IgD-negative memory B cell (primary cell): ENCODE results near the gene DLG2. TPM values are rescaled to one million over a fixed set of nuclear protein-coding genes. Genes with fewer than 3 reads are reported as not detected.

Source experiments
- H3K27ac Mint-ChIP-seq, 3 donors: one replicate each; pipeline ENCODE4 v1.8.0; 2020 to 2022; ENCODE audit warnings: mild to moderate bottlenecking in 3 of 3, mixed read lengths in 3 of 3, moderate library complexity in 1 of 3
- H3K27me3 Mint-ChIP-seq: one replicate; pipeline ENCODE4 v1.8.0; 2021; ENCODE audit warnings: mixed read lengths
- H3K36me3 Mint-ChIP-seq: one replicate; pipeline ENCODE4 v1.8.0; 2020; ENCODE audit warnings: mild to moderate bottlenecking, mixed read lengths
- H3K4me1 Mint-ChIP-seq, 3 donors: one replicate each; pipeline ENCODE4 v1.8.0; 2020 to 2022; ENCODE audit warnings: mixed read lengths in 3 of 3, mild to moderate bottlenecking in 1 of 3
- H3K4me3 Mint-ChIP-seq, 4 donors: one replicate each; pipeline ENCODE4 v1.8.0; 2020 to 2022; ENCODE audit warnings: mild to moderate bottlenecking in 4 of 4, mixed read lengths in 4 of 4, moderate library complexity in 3 of 4
- H3K9me3 Mint-ChIP-seq, 3 donors: one replicate each; pipeline ENCODE4 v1.8.0; 2020 to 2021; ENCODE audit warnings: mixed read lengths in 3 of 3, mild to moderate bottlenecking in 1 of 3
- polyA plus RNA-seq: library from polyadenylated mRNA; unstranded; fragments of 300-500 nt; fragmentation: Illumina TruSeq; gene quantifications from one replicate; pipeline ENCODE4 v1.2.3, GENCODE V29; 2021

The DLG2 gene
- polyA plus RNA-seq, 1 donor from 2014 or later = 2.0 TPM

DNA sequence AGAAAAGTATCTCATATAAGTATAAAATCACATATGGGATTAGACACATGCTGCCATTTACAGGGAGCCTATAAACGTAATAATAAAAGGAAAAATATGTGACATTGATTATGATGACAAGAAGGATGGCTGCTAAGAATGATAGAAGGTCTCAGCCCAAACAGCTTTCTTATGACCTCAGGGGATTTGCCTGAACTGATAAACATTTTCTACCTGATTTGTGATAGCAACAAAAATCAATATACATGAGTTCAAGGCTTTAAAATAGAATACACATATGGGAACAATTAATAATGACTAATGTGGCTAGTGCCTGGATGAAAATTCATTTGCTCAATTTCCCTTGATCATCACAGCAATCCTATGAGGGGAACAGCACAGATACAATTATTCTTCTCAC, 1704.2 kb downstream of the DLG2 start:
- Mint-ChIP-seq H3K27me3 (no peaks in the 10 kb centered on the region), H3K9me3 (peaks cover 0 to 4% (median 4%) of the 10 kb centered on the region in 3 donors), H3K4me1 (peaks cover 0 to 1% (median 0%) of the 10 kb centered on the region in 3 donors), H3K27ac (no peak overlapping the region), H3K4me3 (no peak overlapping the region), H3K36me3 (peaks cover 2% of the 10 kb centered on the region)

DNA sequence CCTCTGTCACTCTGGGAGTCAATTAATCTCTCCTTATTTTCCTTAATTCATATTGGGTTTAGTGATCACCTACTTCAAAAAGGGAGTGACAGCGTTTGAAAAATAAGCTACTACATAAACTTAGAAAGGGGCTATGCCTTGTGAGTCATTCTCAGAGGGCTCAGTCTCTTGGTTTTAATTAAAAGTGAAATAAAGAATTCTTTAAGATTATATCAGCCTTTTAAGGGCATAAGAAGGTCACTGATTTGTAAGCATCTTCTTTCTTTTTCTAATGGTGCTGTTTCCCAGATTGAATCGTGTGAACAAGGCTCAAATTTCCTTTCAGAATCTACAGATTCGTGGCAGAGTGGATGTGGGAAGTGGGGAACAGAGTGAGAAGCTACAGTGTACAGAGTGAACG, 1704.8 kb downstream of the DLG2 start:
- peaks cover 0 to 4% (median 0%) of the 10 kb centered on the region in 3 donors for H3K9me3 Mint-ChIP-seq
- no peak overlapping the region for H3K4me3 Mint-ChIP-seq
- no peaks in the 10 kb centered on the region for H3K27me3 Mint-ChIP-seq
- no peaks in the 10 kb centered on the region for H3K36me3 Mint-ChIP-seq
- no peak overlapping the region for H3K27ac Mint-ChIP-seq
- no peaks in the 10 kb centered on the region for H3K4me1 Mint-ChIP-seq

DNA sequence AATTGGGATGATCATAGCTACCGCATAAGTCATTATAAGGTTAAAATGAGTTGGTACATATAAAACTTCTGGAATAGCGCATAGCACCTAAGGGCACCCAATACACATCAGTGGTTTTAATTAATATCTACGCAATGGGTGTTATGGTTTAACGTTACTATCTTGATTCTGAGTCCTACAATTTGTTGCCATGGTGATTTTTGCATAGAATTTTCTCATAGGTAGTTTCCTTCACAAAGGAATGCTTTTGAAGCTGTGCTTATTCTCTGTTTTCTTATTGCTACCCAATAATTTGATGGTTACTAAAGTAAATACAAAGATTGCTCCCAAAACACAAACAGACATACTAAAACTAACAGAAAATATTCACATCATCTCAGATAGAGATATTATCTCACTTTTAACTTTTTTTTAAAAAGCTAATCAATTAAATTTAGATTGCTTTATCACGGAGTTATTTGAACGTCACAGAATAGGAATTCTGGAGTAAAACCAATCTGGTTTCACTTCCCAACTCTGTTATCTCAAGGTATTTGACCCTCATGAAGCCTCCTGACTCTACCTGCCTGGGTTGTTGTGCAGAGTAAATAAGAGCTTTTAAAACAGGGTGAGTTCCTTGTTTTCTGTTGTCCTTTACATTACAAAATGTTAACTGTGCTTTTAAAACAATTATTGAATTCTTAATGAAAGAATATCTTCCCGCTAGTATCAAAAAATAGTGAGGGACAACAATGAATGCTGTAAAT, 1705.5 kb downstream of the DLG2 start:
- H3K4me3 Mint-ChIP-seq = no peak overlapping the region
- peaks cover 0 to 4% (median 0%) of the 10 kb centered on the region in 3 donors for H3K9me3 Mint-ChIP-seq
- no peaks in the 10 kb centered on the region for H3K4me1 Mint-ChIP-seq
- H3K27ac Mint-ChIP-seq = no peak overlapping the region
- no peaks in the 10 kb centered on the region for H3K36me3 Mint-ChIP-seq
- no peaks in the 10 kb centered on the region for H3K27me3 Mint-ChIP-seq

DNA sequence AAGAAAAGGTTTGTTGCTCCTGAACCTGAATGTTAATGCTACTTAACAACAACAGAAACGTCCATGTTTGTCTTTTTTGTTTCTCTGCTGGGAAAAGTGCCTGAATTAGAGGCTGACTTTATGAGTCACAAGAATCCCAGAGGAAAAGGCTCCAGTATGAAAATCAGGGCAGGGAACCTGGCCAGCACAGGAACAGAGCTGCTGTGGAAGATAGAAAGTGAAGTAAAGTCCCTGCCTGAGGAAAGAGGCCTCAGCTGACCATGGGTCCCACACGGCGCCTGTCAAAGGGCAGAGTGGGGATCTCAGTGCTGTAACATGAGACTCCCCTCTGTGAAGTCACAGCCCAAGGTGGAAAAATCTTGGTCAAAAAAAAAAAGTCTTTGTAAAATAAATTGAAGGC, 1708.7 kb downstream of the DLG2 start:
- Mint-ChIP-seq H3K4me3 (no peak overlapping the region), H3K4me1 (no peaks in the 10 kb centered on the region), H3K27ac (no peak overlapping the region), H3K9me3 (peaks cover 0 to 3% (median 0%) of the 10 kb centered on the region in 3 donors), H3K27me3 (no peaks in the 10 kb centered on the region), H3K36me3 (no peaks in the 10 kb centered on the region)

DNA sequence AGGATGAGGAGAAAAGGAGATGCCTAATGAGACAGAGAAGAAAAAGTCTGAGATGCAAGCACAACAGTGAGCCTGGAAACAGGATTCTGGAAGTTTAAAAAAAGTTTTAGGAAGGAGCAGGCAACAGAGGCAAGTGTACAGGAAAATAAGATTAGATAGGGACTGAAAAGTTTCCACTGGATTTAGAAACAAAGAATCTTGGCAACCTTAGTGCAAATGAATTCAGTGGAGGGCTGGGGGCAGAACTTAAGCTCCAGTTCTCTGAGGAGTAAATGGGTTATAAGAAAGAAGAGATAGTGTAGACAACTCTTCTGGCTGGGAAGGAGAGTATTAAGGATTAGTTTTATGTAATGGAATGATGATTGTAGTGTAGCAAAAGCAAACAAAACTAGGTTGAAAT, 1712.1 kb downstream of the DLG2 start:
- Mint-ChIP-seq H3K4me3 (no peak overlapping the region), H3K27ac (no peak overlapping the region), H3K9me3 (peaks cover 0 to 3% (median 0%) of the 10 kb centered on the region in 3 donors), H3K4me1 (no peaks in the 10 kb centered on the region), H3K36me3 (no peaks in the 10 kb centered on the region), H3K27me3 (peaks cover 4% of the 10 kb centered on the region)

DNA sequence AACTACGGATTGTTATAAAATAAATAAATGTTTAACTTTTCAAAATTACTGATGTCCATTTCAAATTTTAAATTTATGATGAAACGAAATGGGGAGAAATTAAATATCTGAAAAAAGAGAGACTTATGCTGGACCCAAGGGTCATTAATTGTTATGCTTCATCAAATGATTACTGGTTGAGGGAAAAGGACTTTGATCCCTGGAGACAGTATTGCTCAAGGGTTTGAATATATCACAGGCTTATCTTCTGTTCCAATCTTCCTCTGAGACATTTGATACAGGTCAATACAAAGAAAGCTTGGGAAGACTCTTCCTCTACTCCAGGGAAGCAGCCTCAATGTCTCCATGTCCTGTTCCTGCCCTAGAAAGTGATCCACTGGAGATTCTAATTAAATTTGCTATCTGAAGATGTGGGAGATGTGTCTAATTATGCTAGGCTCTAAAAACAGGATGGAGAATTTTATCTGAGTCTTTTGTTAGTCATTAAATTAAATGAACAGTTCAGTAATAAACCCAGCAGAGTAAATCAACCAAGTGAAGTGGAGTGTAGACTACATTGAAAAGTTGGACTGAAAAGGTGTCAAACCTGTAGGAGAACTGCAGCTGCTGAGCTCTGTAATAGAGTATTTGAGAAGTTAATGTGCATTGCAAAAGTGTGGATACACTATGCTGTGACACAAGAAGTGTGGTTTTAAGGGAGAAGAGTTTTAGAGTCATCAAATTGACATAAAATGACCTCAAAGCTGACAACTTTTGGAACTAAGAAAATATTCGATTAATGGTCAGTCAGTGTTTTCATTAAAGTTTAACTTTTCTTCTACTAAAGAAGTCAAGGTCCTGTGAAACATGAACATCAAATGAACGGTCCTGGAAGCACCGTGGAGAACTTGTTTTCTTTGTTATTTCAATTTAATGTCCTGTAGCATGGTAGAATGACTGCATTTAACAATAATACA, 1717.3 kb downstream of the DLG2 start:
- H3K36me3 Mint-ChIP-seq = no peaks in the 10 kb centered on the region
- H3K27me3 Mint-ChIP-seq = peaks cover 4% of the 10 kb centered on the region
- H3K27ac Mint-ChIP-seq = no peak overlapping the region
- no peak overlapping the region for H3K4me3 Mint-ChIP-seq
- peaks cover 0 to 2% (median 0%) of the 10 kb centered on the region in 3 donors for H3K9me3 Mint-ChIP-seq
- H3K4me1 Mint-ChIP-seq = no peaks in the 10 kb centered on the region

DNA sequence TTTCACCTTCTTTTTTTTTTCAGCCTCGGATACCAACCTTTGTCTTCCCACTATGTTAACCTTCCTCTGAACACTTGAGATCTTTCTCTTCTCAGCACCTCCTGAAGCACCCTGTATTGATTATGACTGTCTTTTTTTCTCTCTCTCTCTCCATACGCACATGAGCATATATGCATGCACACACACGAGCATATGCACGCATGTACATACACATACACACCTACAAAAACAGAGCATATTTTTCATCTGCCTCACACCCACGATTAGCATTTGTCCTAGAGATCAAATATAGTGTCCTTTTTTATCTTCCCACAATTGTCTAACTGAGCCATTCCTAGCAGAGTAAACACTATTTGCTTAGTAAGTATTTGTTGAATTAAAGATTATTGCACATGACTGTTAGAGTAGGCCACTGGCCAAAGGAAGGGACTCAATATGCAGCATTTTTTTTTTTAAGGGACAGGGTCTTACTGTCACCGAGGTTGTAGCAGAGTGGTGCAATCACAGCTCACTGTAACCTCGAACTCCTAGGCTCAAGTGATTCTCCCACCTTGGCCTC, 1718.8 kb downstream of the DLG2 start:
- no peaks in the 10 kb centered on the region for H3K4me1 Mint-ChIP-seq

DNA sequence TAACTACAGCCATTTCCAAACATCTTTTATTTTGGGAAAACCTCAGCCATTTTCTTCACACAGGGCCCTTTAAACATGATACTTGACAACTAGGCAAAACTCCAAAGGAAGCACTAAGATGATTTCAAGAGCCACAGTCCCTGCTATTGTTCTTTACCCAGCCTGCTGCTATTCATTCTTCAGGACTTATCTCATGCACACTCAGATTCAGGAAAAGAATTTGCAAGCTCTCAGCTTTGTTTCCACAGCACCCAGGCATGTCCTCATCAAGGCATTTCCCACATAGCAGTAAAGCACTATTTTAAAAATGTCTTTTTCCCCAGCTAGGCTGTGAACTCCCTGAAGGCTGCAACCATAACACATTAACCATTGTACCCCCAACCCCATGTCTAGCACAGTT, 1731.6 kb downstream of the DLG2 start:
- Mint-ChIP-seq H3K27ac (no peak overlapping the region), H3K27me3 (no peaks in the 10 kb centered on the region), H3K9me3 (peaks cover 0 to 11% (median 0%) of the 10 kb centered on the region in 3 donors), H3K4me3 (no peak overlapping the region), H3K4me1 (no peaks in the 10 kb centered on the region), H3K36me3 (no peaks in the 10 kb centered on the region)

More for the DNA sequence above, 1718.8 kb downstream of the DLG2 start:
- no peak overlapping the region for H3K4me3 Mint-ChIP-seq
- H3K36me3 Mint-ChIP-seq = no peaks in the 10 kb centered on the region
- peaks cover 4% of the 10 kb centered on the region for H3K27me3 Mint-ChIP-seq
- no peak overlapping the region for H3K27ac Mint-ChIP-seq
- H3K9me3 Mint-ChIP-seq = peaks cover 0 to 2% (median 0%) of the 10 kb centered on the region in 3 donors

DNA sequence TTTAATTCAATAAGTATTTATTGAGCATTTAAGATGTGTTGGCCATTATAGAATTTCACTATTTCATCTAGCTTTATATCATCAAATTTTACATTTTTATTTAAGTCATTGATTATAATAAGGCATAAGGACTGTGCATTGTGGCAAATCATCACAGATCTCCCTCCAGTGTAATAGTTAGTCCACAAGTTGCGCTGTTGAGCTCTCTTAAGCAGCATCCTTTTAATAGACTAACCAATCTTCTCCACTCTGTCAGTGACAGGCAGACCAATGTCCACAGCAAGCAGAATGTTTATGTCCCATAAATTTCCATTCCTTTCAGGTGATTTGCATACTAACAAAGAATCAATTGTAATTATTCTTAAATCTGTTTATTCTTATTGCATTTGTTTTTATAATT, 1745.7 kb downstream of the DLG2 start:
- H3K27ac Mint-ChIP-seq = no peak overlapping the region
- no peaks in the 10 kb centered on the region for H3K4me1 Mint-ChIP-seq
- no peak overlapping the region for H3K4me3 Mint-ChIP-seq
- H3K36me3 Mint-ChIP-seq = no peaks in the 10 kb centered on the region
- no peaks in the 10 kb centered on the region for H3K9me3 Mint-ChIP-seq
- no peaks in the 10 kb centered on the region for H3K27me3 Mint-ChIP-seq

DNA sequence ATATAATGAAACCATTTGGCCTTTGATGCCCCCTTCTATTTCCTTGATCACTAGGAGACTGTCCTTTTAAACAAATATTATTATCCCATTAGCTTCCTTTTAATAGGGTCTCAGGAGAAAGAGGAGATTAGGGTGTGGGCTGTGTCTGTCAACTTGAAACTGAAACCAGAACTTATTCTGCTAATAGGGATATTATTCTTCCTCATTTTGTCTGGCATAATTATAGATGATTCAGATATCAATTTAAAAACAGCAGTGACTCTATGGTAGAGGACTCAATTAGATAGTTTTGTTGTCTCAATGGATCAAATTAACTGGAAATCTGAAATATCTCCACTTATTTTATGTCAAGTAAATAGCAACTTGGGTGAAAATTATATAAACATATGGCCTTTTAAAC, 1756.1 kb downstream of the DLG2 start:
- H3K4me3 Mint-ChIP-seq = no peak overlapping the region
- peaks cover 2% of the 10 kb centered on the region for H3K27me3 Mint-ChIP-seq
- no peaks in the 10 kb centered on the region for H3K9me3 Mint-ChIP-seq
- no peaks in the 10 kb centered on the region for H3K36me3 Mint-ChIP-seq
- no peak overlapping the region for H3K27ac Mint-ChIP-seq
- H3K4me1 Mint-ChIP-seq = peaks cover 0 to 2% (median 0%) of the 10 kb centered on the region in 3 donors

DNA sequence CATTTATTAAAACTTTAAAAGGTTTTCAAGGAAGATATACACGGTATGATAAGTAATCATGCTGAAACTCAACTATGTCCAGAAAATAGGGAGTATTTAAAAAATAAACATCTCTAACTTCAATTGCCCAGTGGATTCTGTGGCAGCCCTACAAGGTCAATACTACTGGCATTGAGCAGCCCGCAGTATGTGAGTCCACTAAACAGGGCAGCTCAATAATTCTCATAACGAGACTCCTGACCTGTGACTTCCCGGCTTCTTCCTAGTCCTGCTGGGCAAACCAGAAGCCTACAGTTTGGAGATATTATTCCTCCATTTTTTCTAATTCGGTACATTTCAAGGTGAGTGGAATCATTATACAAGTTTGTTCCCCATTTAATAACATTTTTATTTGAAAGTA, 1760.5 kb downstream of the DLG2 start:
- Mint-ChIP-seq H3K27ac (no peak overlapping the region), H3K27me3 (no peaks in the 10 kb centered on the region), H3K4me1 (peaks cover 0 to 2% (median 0%) of the 10 kb centered on the region in 3 donors), H3K9me3 (no peaks in the 10 kb centered on the region), H3K4me3 (no peak overlapping the region), H3K36me3 (no peaks in the 10 kb centered on the region)

DNA sequence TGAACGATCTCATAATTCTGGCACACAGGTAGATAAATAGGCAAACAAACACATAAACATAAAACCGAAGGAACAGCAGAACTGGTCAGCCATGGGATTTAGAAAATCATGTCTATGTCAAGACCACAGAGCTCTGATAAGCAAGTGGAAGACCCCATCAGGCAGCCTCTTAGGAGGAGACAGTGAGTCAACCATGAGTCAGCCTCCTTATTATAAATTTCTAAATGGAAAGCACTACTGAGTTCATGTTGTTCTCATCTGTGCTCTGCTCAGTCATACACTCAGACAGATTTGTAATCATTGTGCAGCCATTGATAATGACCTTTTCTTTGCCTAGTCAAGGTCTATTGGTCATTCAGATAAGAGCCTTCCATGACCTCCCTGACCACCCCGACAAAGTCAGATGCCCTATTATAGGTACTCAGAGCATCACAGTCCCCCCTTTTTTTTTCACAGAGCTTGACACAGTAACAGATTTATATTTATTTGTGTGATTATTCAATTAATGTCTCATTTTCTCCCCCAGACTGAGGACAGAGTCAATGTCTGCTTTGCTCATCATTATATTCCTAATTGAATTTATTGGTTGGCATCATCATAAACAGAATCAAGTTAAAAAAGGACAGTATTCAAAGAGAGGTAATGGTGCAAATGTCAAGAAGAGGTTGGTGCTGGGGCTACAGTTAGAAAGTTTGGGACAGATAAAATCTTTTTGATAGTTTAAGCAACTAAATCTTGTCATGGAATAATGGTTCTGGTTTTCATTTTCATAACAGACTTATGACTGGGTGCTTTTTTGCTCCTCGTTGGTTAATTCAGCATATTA, 1761.3 kb downstream of the DLG2 start:
- H3K36me3 Mint-ChIP-seq = no peaks in the 10 kb centered on the region
- peaks cover 0 to 1% (median 0%) of the 10 kb centered on the region in 3 donors for H3K9me3 Mint-ChIP-seq
- no peak overlapping the region for H3K4me3 Mint-ChIP-seq
- H3K27me3 Mint-ChIP-seq = no peaks in the 10 kb centered on the region
- H3K4me1 Mint-ChIP-seq = no peaks in the 10 kb centered on the region
- no peak overlapping the region for H3K27ac Mint-ChIP-seq

DNA sequence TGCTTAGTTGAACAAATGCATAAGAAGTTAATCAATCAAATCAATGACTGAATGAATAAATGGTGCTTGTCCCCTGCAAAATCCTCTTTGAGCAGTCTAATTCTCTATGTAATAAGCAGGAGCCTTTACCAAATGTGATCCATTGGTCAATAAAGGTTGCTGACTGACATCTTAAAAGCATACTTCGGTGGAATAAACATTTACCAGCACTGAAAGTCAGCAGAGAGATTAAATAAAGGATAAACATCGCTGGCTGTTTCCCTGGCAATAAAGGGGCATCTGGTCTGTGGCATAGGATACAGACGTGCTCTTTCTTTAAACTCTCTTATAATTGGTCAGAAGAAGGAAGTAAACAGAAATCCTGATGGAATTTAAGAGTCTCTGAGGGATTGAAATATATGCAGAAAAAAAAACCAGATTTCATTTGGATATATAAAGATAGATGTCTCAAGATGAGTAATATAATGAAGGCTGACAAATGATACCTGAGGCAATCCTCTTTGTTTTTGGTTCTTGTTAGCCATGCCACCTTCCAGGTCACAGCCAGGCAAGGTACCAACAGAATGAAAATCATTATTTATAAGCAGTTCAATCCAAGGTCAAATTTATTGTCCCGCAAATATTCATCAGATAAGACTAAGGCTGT, 1762.6 kb downstream of the DLG2 start:
- peaks cover 0 to 2% (median 0%) of the 10 kb centered on the region in 3 donors for H3K9me3 Mint-ChIP-seq
- H3K27me3 Mint-ChIP-seq = no peaks in the 10 kb centered on the region
- H3K36me3 Mint-ChIP-seq = no peaks in the 10 kb centered on the region
- H3K4me1 Mint-ChIP-seq = no peaks in the 10 kb centered on the region
- no peak overlapping the region for H3K27ac Mint-ChIP-seq
- no peak overlapping the region for H3K4me3 Mint-ChIP-seq

DNA sequence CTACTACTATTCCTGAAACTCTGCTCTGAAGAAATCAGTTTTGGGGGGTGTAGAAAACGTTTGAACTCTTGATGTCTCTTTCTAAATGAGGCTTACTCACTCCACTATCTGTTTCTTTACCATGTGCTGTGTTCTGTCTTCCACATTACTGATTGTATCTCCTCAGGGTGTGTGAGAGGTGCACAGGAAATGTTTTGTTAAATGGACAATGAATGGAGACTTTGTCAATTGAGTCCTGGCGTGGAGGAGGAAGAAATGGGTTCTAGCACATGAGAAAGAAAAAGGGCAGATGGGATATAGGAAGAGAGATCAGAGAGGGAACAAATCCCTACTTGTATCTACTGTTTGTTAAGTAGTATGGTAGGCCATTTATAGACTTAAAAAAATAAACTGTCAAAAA, 1763.9 kb downstream of the DLG2 start:
- Mint-ChIP-seq H3K36me3 (no peaks in the 10 kb centered on the region), H3K27ac (no peak overlapping the region), H3K27me3 (no peaks in the 10 kb centered on the region), H3K9me3 (peaks cover 6 to 7% (median 6%) of the 10 kb centered on the region in 3 donors), H3K4me1 (no peaks in the 10 kb centered on the region), H3K4me3 (no peak overlapping the region)
